Choroid plexus epithelial cell (primary cell): ENCODE data around the gene GUCY1B1.

ENCODE experiments used
- DNase-seq: peaks from one replicate; pipeline ENCODE4 v3.0.0-alpha.2; 2010; ENCODE audit warnings: low read depth
- H3K4me3 ChIP-seq: 2 replicates; pipeline ENCODE4 v1.5.1; 2011; ENCODE audit warnings: low read depth, mild to moderate bottlenecking, control low read depth, low read length, moderate library complexity
- CTCF ChIP-seq: conservative IDR thresholded peaks from 2 replicates; pipeline ENCODE4 v1.5.1; 2011; ENCODE audit warnings: low read depth, mild to moderate bottlenecking, control low read depth, inconsistent platforms, low read length, moderate library complexity

Gene GUCY1B1

GRCh38 chr4:155742310-155743015, 16.4 kb upstream of the GUCY1B1 start:
- DNase-seq = no peak
- H3K4me3 ChIP-seq = no peak overlapping the region
- peak; percentile 14 for TF ChIP-seq CTCF

GRCh38 chr4:155745984-155746383, 12.8 kb upstream of the GUCY1B1 start:
- peak; percentile 28 for DNase-seq
- TF ChIP-seq CTCF = no peak
- no peak overlapping the region for H3K4me3 ChIP-seq

GRCh38 chr4:155748039-155748438, 10.8 kb upstream of the GUCY1B1 start:
- H3K4me3 ChIP-seq = no peak overlapping the region
- DNase-seq = no peak
- TF ChIP-seq CTCF = no peak

- no peak for TF ChIP-seq CTCF
- no peak overlapping the region for H3K4me3 ChIP-seq
- DNase-seq = no peak
These were observed 9.8 kb upstream of the GUCY1B1 start for GRCh38 chr4:155749041-155749440.

GRCh38 chr4:155751569-155751968, 7.3 kb upstream of the GUCY1B1 start:
- DNase-seq = no peak
- no peak for TF ChIP-seq CTCF
- no peak overlapping the region for H3K4me3 ChIP-seq

- DNase-seq = no peak
- H3K4me3 ChIP-seq = no peak overlapping the region
- TF ChIP-seq CTCF = no peak
These were observed 1.0 kb upstream of the GUCY1B1 start for GRCh38 chr4:155757745-155758265.
